ENCODE results near the gene MARCHF11.

MARCHF11 gene

GRCh38 chr5:16135003-16135402, 44.6 kb downstream of the MARCHF11 start:
- H3K9ac ChIP-seq (ENCODE audit: low read length in 5 of 5), result no peak overlapping the region
- H3K27ac ChIP-seq (ENCODE audit: low read depth, low read length), result no peak overlapping the region
- H3K4me3 ChIP-seq (ENCODE audit: low read depth in 1 of 5, low read length in 5 of 5), result no peak overlapping the region
- H3K27me3 ChIP-seq (ENCODE audit: control insufficient read depth in 5 of 5, insufficient read depth in 4 of 5, low read length in 5 of 5), result no peaks in the 10 kb centered on the region
- no peaks in the 10 kb centered on the region for H3K4me1 ChIP-seq (ENCODE audit: control insufficient read depth in 5 of 5, insufficient read depth in 5 of 5, low read length in 5 of 5)
- H3K36me3 ChIP-seq (ENCODE audit: control insufficient read depth in 5 of 5, insufficient read depth in 5 of 5, low read length in 5 of 5), result no peaks in the 10 kb centered on the region
- peaks cover 0 to 11% (median 7%) of the 10 kb centered on the region in 5 donors for H3K9me3 ChIP-seq (ENCODE audit: control insufficient read depth in 5 of 5, low read length in 5 of 5)

- Histone ChIP-seq H3K9ac (ENCODE audit: low read length in 5 of 5) (no peak overlapping the region), H3K27ac (ENCODE audit: low read depth, low read length) (no peak overlapping the region)
Observed at GRCh38 chr5:16134204-16134603, 45.4 kb downstream of the MARCHF11 start.

GRCh38 chr5:16131878-16132277, 47.7 kb downstream of the MARCHF11 start:
- H3K27me3 ChIP-seq (ENCODE audit: control insufficient read depth in 5 of 5, insufficient read depth in 4 of 5, low read length in 5 of 5), result no peaks in the 10 kb centered on the region
- no peaks in the 10 kb centered on the region for H3K36me3 ChIP-seq (ENCODE audit: control insufficient read depth in 5 of 5, insufficient read depth in 5 of 5, low read length in 5 of 5)
- no peak overlapping the region for H3K9ac ChIP-seq (ENCODE audit: low read length in 5 of 5)
- H3K4me1 ChIP-seq (ENCODE audit: control insufficient read depth in 5 of 5, insufficient read depth in 5 of 5, low read length in 5 of 5), result no peaks in the 10 kb centered on the region
- H3K4me3 ChIP-seq (ENCODE audit: low read depth in 1 of 5, low read length in 5 of 5), result no peak overlapping the region
- H3K9me3 ChIP-seq (ENCODE audit: control insufficient read depth in 5 of 5, low read length in 5 of 5), result peaks cover 0 to 4% (median 0%) of the 10 kb centered on the region in 5 donors
- H3K27ac ChIP-seq (ENCODE audit: low read depth, low read length), result no peak overlapping the region

More at GRCh38 chr5:16134204-16134603, 45.4 kb downstream of the MARCHF11 start:
- Histone ChIP-seq H3K27me3 (ENCODE audit: control insufficient read depth in 5 of 5, insufficient read depth in 4 of 5, low read length in 5 of 5) (no peaks in the 10 kb centered on the region), H3K36me3 (ENCODE audit: control insufficient read depth in 5 of 5, insufficient read depth in 5 of 5, low read length in 5 of 5) (no peaks in the 10 kb centered on the region), H3K9me3 (ENCODE audit: control insufficient read depth in 5 of 5, low read length in 5 of 5) (peaks cover 0 to 11% (median 7%) of the 10 kb centered on the region in 5 donors), H3K4me3 (ENCODE audit: low read depth in 1 of 5, low read length in 5 of 5) (no peak overlapping the region), H3K4me1 (ENCODE audit: control insufficient read depth in 5 of 5, insufficient read depth in 5 of 5, low read length in 5 of 5) (no peaks in the 10 kb centered on the region)

GRCh38 chr5:16128944-16129343, 50.6 kb downstream of the MARCHF11 start:
- Histone ChIP-seq H3K4me3 (ENCODE audit: low read depth in 1 of 5, low read length in 5 of 5) (no peak overlapping the region), H3K4me1 (ENCODE audit: control insufficient read depth in 5 of 5, insufficient read depth in 5 of 5, low read length in 5 of 5) (no peaks in the 10 kb centered on the region), H3K9me3 (ENCODE audit: control insufficient read depth in 5 of 5, low read length in 5 of 5) (peaks cover 0 to 4% (median 0%) of the 10 kb centered on the region in 5 donors), H3K27me3 (ENCODE audit: control insufficient read depth in 5 of 5, insufficient read depth in 4 of 5, low read length in 5 of 5) (peaks cover 0 to 2% (median 0%) of the 10 kb centered on the region in 5 donors), H3K27ac (ENCODE audit: low read depth, low read length) (no peak overlapping the region), H3K9ac (ENCODE audit: low read length in 5 of 5) (no peak overlapping the region), H3K36me3 (ENCODE audit: control insufficient read depth in 5 of 5, insufficient read depth in 5 of 5, low read length in 5 of 5) (no peaks in the 10 kb centered on the region)

GRCh38 chr5:16127865-16128544, 51.6 kb downstream of the MARCHF11 start:
- Histone ChIP-seq H3K27ac (ENCODE audit: low read depth, low read length) (no peak overlapping the region), H3K4me1 (ENCODE audit: control insufficient read depth in 5 of 5, insufficient read depth in 5 of 5, low read length in 5 of 5) (no peaks in the 10 kb centered on the region), H3K9me3 (ENCODE audit: control insufficient read depth in 5 of 5, low read length in 5 of 5) (peaks cover 0 to under 1% (median 0%) of the 10 kb centered on the region in 5 donors), H3K36me3 (ENCODE audit: control insufficient read depth in 5 of 5, insufficient read depth in 5 of 5, low read length in 5 of 5) (no peaks in the 10 kb centered on the region), H3K9ac (ENCODE audit: low read length in 5 of 5) (no peak overlapping the region), H3K4me3 (ENCODE audit: low read depth in 1 of 5, low read length in 5 of 5) (no peak overlapping the region), H3K27me3 (ENCODE audit: control insufficient read depth in 5 of 5, insufficient read depth in 4 of 5, low read length in 5 of 5) (peaks cover 0 to 2% (median 0%) of the 10 kb centered on the region in 5 donors)

- Histone ChIP-seq H3K27ac (ENCODE audit: low read depth, low read length) (no peak overlapping the region), H3K4me3 (ENCODE audit: low read depth in 1 of 5, low read length in 5 of 5) (no peak overlapping the region), H3K9ac (ENCODE audit: low read length in 5 of 5) (no peak overlapping the region), H3K4me1 (ENCODE audit: control insufficient read depth in 5 of 5, insufficient read depth in 5 of 5, low read length in 5 of 5) (no peaks in the 10 kb centered on the region), H3K36me3 (ENCODE audit: control insufficient read depth in 5 of 5, insufficient read depth in 5 of 5, low read length in 5 of 5) (no peaks in the 10 kb centered on the region), H3K9me3 (ENCODE audit: control insufficient read depth in 5 of 5, low read length in 5 of 5) (no peaks in the 10 kb centered on the region), H3K27me3 (ENCODE audit: control insufficient read depth in 5 of 5, insufficient read depth in 4 of 5, low read length in 5 of 5) (peaks cover 0 to under 1% (median 0%) of the 10 kb centered on the region in 5 donors)
Observed at GRCh38 chr5:16120579-16120978, 59.0 kb downstream of the MARCHF11 start.

- no peak overlapping the region for H3K4me3 ChIP-seq (ENCODE audit: low read depth in 1 of 5, low read length in 5 of 5)
- H3K27me3 ChIP-seq (ENCODE audit: control insufficient read depth in 5 of 5, insufficient read depth in 4 of 5, low read length in 5 of 5), result no peaks in the 10 kb centered on the region
Observed at GRCh38 chr5:16119790-16120189, 59.8 kb downstream of the MARCHF11 start.

GRCh38 chr5:16115140-16115539, 64.5 kb downstream of the MARCHF11 start:
- Histone ChIP-seq H3K9me3 (ENCODE audit: control insufficient read depth in 5 of 5, low read length in 5 of 5) (peaks cover 0 to 7% (median 0%) of the 10 kb centered on the region in 5 donors), H3K4me1 (ENCODE audit: control insufficient read depth in 5 of 5, insufficient read depth in 5 of 5, low read length in 5 of 5) (no peaks in the 10 kb centered on the region), H3K9ac (ENCODE audit: low read length in 5 of 5) (no peak overlapping the region), H3K27me3 (ENCODE audit: control insufficient read depth in 5 of 5, insufficient read depth in 4 of 5, low read length in 5 of 5) (no peaks in the 10 kb centered on the region), H3K4me3 (ENCODE audit: low read depth in 1 of 5, low read length in 5 of 5) (no peak overlapping the region), H3K27ac (ENCODE audit: low read depth, low read length) (no peak overlapping the region), H3K36me3 (ENCODE audit: control insufficient read depth in 5 of 5, insufficient read depth in 5 of 5, low read length in 5 of 5) (no peaks in the 10 kb centered on the region)

More at GRCh38 chr5:16119790-16120189, 59.8 kb downstream of the MARCHF11 start:
- Histone ChIP-seq H3K9ac (ENCODE audit: low read length in 5 of 5) (no peak overlapping the region), H3K9me3 (ENCODE audit: control insufficient read depth in 5 of 5, low read length in 5 of 5) (no peaks in the 10 kb centered on the region), H3K27ac (ENCODE audit: low read depth, low read length) (no peak overlapping the region), H3K36me3 (ENCODE audit: control insufficient read depth in 5 of 5, insufficient read depth in 5 of 5, low read length in 5 of 5) (no peaks in the 10 kb centered on the region), H3K4me1 (ENCODE audit: control insufficient read depth in 5 of 5, insufficient read depth in 5 of 5, low read length in 5 of 5) (no peaks in the 10 kb centered on the region)

- Histone ChIP-seq H3K9me3 (ENCODE audit: control insufficient read depth in 5 of 5, low read length in 5 of 5) (peaks cover 0 to 18% (median 7%) of the 10 kb centered on the region in 5 donors), H3K4me3 (ENCODE audit: low read depth in 1 of 5, low read length in 5 of 5) (no peak overlapping the region), H3K4me1 (ENCODE audit: control insufficient read depth in 5 of 5, insufficient read depth in 5 of 5, low read length in 5 of 5) (no peaks in the 10 kb centered on the region), H3K27ac (ENCODE audit: low read depth, low read length) (no peak overlapping the region), H3K27me3 (ENCODE audit: control insufficient read depth in 5 of 5, insufficient read depth in 4 of 5, low read length in 5 of 5) (no peaks in the 10 kb centered on the region), H3K36me3 (ENCODE audit: control insufficient read depth in 5 of 5, insufficient read depth in 5 of 5, low read length in 5 of 5) (no peaks in the 10 kb centered on the region), H3K9ac (ENCODE audit: low read length in 5 of 5) (no peak overlapping the region)
Observed at GRCh38 chr5:16108418-16108817, 71.2 kb downstream of the MARCHF11 start.

- Histone ChIP-seq H3K36me3 (ENCODE audit: control insufficient read depth in 5 of 5, insufficient read depth in 5 of 5, low read length in 5 of 5) (no peaks in the 10 kb centered on the region), H3K9me3 (ENCODE audit: control insufficient read depth in 5 of 5, low read length in 5 of 5) (peaks cover 2 to 28% (median 20%) of the 10 kb centered on the region in 5 donors), H3K27ac (ENCODE audit: low read depth, low read length) (no peak overlapping the region), H3K4me1 (ENCODE audit: control insufficient read depth in 5 of 5, insufficient read depth in 5 of 5, low read length in 5 of 5) (no peaks in the 10 kb centered on the region), H3K9ac (ENCODE audit: low read length in 5 of 5) (no peak overlapping the region), H3K27me3 (ENCODE audit: control insufficient read depth in 5 of 5, insufficient read depth in 4 of 5, low read length in 5 of 5) (no peaks in the 10 kb centered on the region), H3K4me3 (ENCODE audit: low read depth in 1 of 5, low read length in 5 of 5) (no peak overlapping the region)
Observed at GRCh38 chr5:16104961-16105360, 74.6 kb downstream of the MARCHF11 start.

Data from subcutaneous abdominal adipose tissue (tissue), 5 donors.